Ovary (tissue), 9 donors: ENCODE data around the gene CTSL. TPM values are rescaled to one million over a fixed set of nuclear protein-coding genes. Genes with fewer than 3 reads are reported as not detected.

Source experiments
- DNase-seq, 5 donors: peaks; one replicate each; pipeline ENCODE4 v3.0.0-alpha.2; 2019 to 2020
- H3K27ac ChIP-seq, 2 donors: fragments of 200-600 bp; one replicate each; pipeline versions ENCODE4 v1.5.1 to v1.8.0; 2019 to 2022
- H3K27me3 ChIP-seq: fragments of 200-600 bp; one replicate; pipeline ENCODE4 v1.8.0; 2022
- H3K36me3 ChIP-seq: fragments of 200-600 bp; sonication (generic); one replicate; pipeline ENCODE4 v1.5.1; 2019
- H3K4me1 ChIP-seq: one replicate; pipeline ENCODE4 v1.8.1; 2013; ENCODE audit warnings: mild to moderate bottlenecking, moderate library complexity; ENCODE audit not compliant: insufficient read depth
- H3K4me3 ChIP-seq: fragments of 200-600 bp; sonication (generic); one replicate; pipeline ENCODE4 v1.5.1; 2017
- H3K9me3 ChIP-seq, 2 donors: fragments of 200-600 bp in 1 of 2; sonication (generic) in 1 of 2; one replicate each; pipeline versions ENCODE4 v1.5.1 to v1.8.1; 2013 to 2019; ENCODE audit warnings: mild to moderate bottlenecking in 1 of 2, moderate library complexity in 1 of 2
- EP300 ChIP-seq: sonication (generic); formaldehyde crosslinking; IDR thresholded peaks from one replicate; pipeline ENCODE4 v1.6.1; 2017; ENCODE audit warnings: antibody characterized with exemption
- POLR2A ChIP-seq: fragments of 450-650 bp; IDR thresholded peaks from one replicate; pipeline ENCODE4 v1.6.1; 2017; ENCODE audit warnings: antibody characterized with exemption, mild to moderate bottlenecking, moderate library complexity
- WGBS, 3 donors: extraction: QIAGEN DNeasy Blood & Tissue Kit in 1 of 3; methylation state at CpG; one replicate each; pipeline versions ENCODE4 v1.1.5 to v1.1.7; 2013 to 2017; 5-methylcytosine and 5-hydroxymethylcytosine counted together
- intact Hi-C, 4 donors: fragments of 100-400 bp; cut with DNase I; formaldehyde crosslinking; loops; one replicate each; pipeline versions ENCODE4 v1.11.0 to v1.15.1; 2022 to 2023
- polyA plus RNA-seq, 2 donors: library from polyadenylated mRNA; stranded (reverse); fragments of 200-250 nt in 1 of 2; fragments of 350-450 nt in 1 of 2; fragmentation: Illumina TruSeq in 1 of 2; extraction: RNeasy Lipid Tissue Mini Kit (QIAGEN cat#74804) in 1 of 2; gene quantifications; one replicate each; pipeline ENCODE4 v1.2.3, GENCODE V29; 2013 to 2014
- total RNA-seq, 7 donors: library from RNA; depleted of rRNA in 2 of 7; stranded (reverse); fragments of >200 nt in 2 of 7; fragmentation: NEBNext Ultra II Directional in 3 of 7; extraction: Animal tissue kit (Norgen Biotek cat#: 25700) in 3 of 7; gene quantifications; one replicate each; pipeline versions ENCODE4 v1.1.0 to v1.2.4, GENCODE V29; 2016 to 2023
- TF ChIP-seq, protein P1 (sequence below), 3 donors: fragments of 450-650 bp in 2 of 3; fragments of 200-600 bp in 1 of 3; IDR thresholded peaks; one replicate each; pipeline versions ENCODE4 v1.5.1 to v1.8.0; 2016 to 2022; ENCODE audit warnings: antibody characterized with exemption in 3 of 3, mild to moderate bottlenecking in 1 of 3
- donor health status: DM: no; HTN: no; CAD: no; lungs with moderate emphysema.
- donor health status: DM: no; HTN: no; CAD: no.
- donor health status: Bipolar disorder and iron deficiency.
- donor health status: DM: yes; HTN: yes; CAD: no.
- donor health status: DM: no; HTN: no; CAD: no.
- donor health status: DM: yes; HTN: yes; CAD: no.

The CTSL gene
- total and polyA plus RNA-seq, 9 donors = 94.0 to 219 (median 115) TPM

DNA sequence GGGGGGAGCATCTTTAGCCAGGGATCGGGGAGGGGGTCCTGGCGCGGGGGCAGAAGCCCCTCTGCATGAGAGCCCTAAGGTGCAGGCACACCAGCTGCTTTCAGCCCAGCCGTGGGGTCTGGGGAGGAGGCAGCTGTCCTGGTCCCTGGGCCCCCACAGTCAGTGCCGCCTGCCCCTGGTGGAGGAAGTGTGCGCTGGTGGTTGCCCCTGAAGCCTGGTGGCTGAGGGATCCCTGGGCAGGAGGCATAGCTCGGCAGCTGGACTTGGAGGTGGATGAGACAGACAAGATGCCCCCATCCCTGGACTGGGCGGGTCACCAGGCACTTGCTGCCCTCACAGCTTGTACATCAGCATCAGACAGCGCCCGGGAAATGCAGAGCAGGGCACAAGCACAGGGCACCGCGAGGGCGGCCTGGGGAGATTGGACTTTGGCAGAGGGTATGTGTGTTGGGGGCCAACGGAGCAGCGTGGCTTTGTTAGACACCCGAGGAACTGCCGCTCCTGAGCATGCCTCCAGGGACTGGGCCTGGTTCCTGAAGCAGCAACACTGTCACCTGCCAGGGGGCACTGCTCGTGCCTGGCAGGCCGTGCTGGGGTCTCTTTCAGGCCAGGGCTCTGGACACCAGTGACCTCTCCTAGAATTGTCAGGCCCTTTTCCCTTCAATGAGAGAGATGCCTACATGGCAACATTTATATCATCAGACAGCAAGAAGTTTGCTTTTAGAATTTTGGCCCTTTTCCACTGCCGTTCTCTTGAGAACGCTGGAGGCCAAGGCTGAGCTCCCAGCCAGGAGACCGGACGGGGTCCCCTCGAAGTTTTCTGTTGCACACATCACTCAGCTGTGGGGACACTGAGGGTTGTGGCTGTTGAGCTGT lies 41.9 kb upstream of the CTSL start:
- intact Hi-C loops = loop anchor here in 2 of 4 donors (2.0 to 5.0 kb wide), 3 partner anchors 128 to 383 kb away; no protein-coding TSS in a partner anchor
- WGBS, 3 donors = 63 to 69% (median 68%) methylated on average over 21 to 24 of the region's 24 CpGs
- no peak for TF ChIP-seq EP300
- TF ChIP-seq POLR2A = no peak
- TF ChIP-seq, protein P1, sequence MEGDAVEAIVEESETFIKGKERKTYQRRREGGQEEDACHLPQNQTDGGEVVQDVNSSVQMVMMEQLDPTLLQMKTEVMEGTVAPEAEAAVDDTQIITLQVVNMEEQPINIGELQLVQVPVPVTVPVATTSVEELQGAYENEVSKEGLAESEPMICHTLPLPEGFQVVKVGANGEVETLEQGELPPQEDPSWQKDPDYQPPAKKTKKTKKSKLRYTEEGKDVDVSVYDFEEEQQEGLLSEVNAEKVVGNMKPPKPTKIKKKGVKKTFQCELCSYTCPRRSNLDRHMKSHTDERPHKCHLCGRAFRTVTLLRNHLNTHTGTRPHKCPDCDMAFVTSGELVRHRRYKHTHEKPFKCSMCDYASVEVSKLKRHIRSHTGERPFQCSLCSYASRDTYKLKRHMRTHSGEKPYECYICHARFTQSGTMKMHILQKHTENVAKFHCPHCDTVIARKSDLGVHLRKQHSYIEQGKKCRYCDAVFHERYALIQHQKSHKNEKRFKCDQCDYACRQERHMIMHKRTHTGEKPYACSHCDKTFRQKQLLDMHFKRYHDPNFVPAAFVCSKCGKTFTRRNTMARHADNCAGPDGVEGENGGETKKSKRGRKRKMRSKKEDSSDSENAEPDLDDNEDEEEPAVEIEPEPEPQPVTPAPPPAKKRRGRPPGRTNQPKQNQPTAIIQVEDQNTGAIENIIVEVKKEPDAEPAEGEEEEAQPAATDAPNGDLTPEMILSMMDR (IDR thresholded peaks at IDR 0.05) = no peak
- DNase-seq = no peak
- no peaks in the 10 kb centered on the region for H3K36me3 ChIP-seq
- H3K9me3 ChIP-seq = no peaks in the 10 kb centered on the region
- peaks cover 3% of the 10 kb centered on the region for H3K4me1 ChIP-seq
- H3K4me3 ChIP-seq = no peak overlapping the region
- H3K27me3 ChIP-seq = no peaks in the 10 kb centered on the region
- H3K27ac ChIP-seq = peak overlapping the region in 1 of 2 donors; percentile 24

DNA sequence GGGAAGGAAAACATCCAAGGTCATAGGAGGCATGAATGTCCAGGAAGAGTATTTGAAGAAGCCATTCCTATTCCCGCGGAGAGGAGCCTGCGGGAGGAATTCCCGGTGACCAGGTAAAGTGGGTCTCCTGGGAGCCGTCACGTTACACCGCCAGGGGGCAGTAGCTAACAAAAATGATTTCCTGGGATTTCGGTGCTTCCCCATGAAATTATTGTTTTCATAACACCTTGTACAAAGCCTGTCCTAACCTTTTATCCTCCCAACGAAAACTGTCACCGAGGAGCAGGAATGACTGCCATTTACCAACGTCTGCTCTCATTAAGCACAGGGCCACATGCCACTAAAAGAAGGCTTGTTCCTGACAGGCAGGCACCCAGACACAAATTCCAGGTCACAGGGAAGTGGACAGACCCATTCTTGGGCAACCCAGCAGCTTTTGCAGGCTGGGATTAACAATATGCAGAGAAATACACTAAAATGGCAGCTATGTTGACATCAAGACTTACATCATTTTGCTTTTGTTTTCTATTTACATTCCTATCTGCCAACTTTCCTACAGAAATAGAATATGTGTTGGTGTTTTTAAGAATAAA lies 41.2 kb upstream of the CTSL start:
- intact Hi-C loops = loop anchor here in 2 of 4 donors (2.0 to 5.0 kb wide), 3 partner anchors 128 to 383 kb away; no protein-coding TSS in a partner anchor
- Histone ChIP-seq H3K36me3 (no peaks in the 10 kb centered on the region), H3K4me1 (peaks cover 3% of the 10 kb centered on the region), H3K27ac (peak overlapping the region in 1 of 2 donors; percentile 24), H3K9me3 (no peaks in the 10 kb centered on the region), H3K4me3 (no peak overlapping the region), H3K27me3 (no peaks in the 10 kb centered on the region)
- TF ChIP-seq POLR2A (no peak), EP300 (no peak)
- TF ChIP-seq, protein P1 (IDR thresholded peaks at IDR 0.05) = peak; percentile 45 to 61 (median 55)
- DNase-seq = peak; percentile 69 to 79 (median 72)
- WGBS, 3 donors = 18 to 29% (median 19%) methylated on average over 11 of the region's 11 CpGs

DNA sequence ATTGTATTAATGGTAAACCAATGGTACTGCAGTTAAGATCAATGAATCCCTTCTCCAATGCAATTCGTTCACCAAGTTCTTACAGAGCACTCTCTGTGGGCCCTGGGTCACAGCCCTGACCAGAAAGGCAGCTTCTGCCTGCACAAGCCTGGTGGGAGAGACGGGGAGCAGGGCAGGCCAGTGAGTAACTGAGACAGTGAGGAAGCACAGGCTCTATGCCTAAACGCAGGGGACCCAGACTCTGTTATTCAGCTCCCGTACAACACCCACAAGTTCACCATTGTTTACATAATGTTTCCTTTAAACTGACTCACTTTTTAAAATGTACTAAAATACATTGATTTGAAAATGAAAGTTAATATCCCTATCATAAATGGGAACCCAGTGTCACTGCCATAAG lies 40.5 kb upstream of the CTSL start:
- no peaks in the 10 kb centered on the region for H3K36me3 ChIP-seq
- DNase-seq = no peak

More for the DNA sequence above, 40.5 kb upstream of the CTSL start:
- TF ChIP-seq POLR2A (no peak), EP300 (no peak)
- TF ChIP-seq, protein P1 (IDR thresholded peaks at IDR 0.05) = no peak
- WGBS, 3 donors = 66 to 77% (median 66%) methylated on average over 4 of the region's 4 CpGs
- Histone ChIP-seq H3K27me3 (no peaks in the 10 kb centered on the region), H3K27ac (peak overlapping the region in 1 of 2 donors; percentile 24), H3K4me3 (no peak overlapping the region), H3K9me3 (no peaks in the 10 kb centered on the region), H3K4me1 (peaks cover 3% of the 10 kb centered on the region)
- intact Hi-C loops = loop anchor here in 1 of 4 donors (2.0 kb wide), 1 partner anchor 127 kb away; no protein-coding TSS in a partner anchor
